Measurements from ENCODE around the gene NPDC1.

GRCh38 chr9:137049544-137050449, 3.8 kb upstream of the NPDC1 start:
- TF ChIP-seq POLR2A (IDR thresholded peaks at IDR 0.05; ENCODE audit: low read length) (no peak), GATA1 (IDR thresholded peaks at IDR 0.05; ENCODE audit: low read depth, low read length) (no peak)
